Chondrocyte (in vitro differentiated cells): ENCODE results near the gene SLC7A8. TPM values are rescaled to one million over a fixed set of nuclear protein-coding genes. Genes with fewer than 3 reads are reported as not detected.

Experiments used
- DNase-seq: peaks from one replicate; pipeline ENCODE4 v3.0.0; 2021; ENCODE audit warnings: mixed read lengths, low spot score
- H3K27ac Mint-ChIP-seq: one replicate; pipeline ENCODE4 v1.8.0; 2021; ENCODE audit warnings: mild to moderate bottlenecking, moderate library complexity, mixed read lengths; ENCODE audit not compliant: unreplicated experiment
- H3K27me3 Mint-ChIP-seq: 2 replicates; pipeline ENCODE4 v1.8.0; 2021; ENCODE audit warnings: low read depth, mixed read lengths
- H3K36me3 Mint-ChIP-seq: 2 replicates; pipeline ENCODE4 v1.8.0; 2021; ENCODE audit warnings: low read depth, mixed read lengths
- H3K4me1 Mint-ChIP-seq: 2 replicates; pipeline ENCODE4 v1.8.0; 2021; ENCODE audit warnings: low read depth, mild to moderate bottlenecking, mixed read lengths
- H3K4me3 Mint-ChIP-seq: one replicate; pipeline ENCODE4 v1.8.0; 2021; ENCODE audit warnings: mild to moderate bottlenecking, moderate library complexity, mixed read lengths; ENCODE audit not compliant: unreplicated experiment
- H3K9me3 Mint-ChIP-seq: 2 replicates; pipeline ENCODE4 v1.8.0; 2021; ENCODE audit warnings: low read depth, mixed read lengths
- total RNA-seq: library from RNA; stranded (reverse); gene quantifications from 3 replicates; pipeline ENCODE4 v1.2.1, GENCODE V29; 2021
- TF ChIP-seq, protein P1 (sequence below): fragments of 200-600 bp; sonication (generic); IDR thresholded peaks from 2 replicates; pipeline ENCODE4 v1.5.0; 2021; ENCODE audit warnings: antibody characterized with exemption, mild to moderate bottlenecking, moderate library complexity

SLC7A8 gene
- total RNA-seq, 1 donor from 2014 or later: 0.45 TPM

DNA sequence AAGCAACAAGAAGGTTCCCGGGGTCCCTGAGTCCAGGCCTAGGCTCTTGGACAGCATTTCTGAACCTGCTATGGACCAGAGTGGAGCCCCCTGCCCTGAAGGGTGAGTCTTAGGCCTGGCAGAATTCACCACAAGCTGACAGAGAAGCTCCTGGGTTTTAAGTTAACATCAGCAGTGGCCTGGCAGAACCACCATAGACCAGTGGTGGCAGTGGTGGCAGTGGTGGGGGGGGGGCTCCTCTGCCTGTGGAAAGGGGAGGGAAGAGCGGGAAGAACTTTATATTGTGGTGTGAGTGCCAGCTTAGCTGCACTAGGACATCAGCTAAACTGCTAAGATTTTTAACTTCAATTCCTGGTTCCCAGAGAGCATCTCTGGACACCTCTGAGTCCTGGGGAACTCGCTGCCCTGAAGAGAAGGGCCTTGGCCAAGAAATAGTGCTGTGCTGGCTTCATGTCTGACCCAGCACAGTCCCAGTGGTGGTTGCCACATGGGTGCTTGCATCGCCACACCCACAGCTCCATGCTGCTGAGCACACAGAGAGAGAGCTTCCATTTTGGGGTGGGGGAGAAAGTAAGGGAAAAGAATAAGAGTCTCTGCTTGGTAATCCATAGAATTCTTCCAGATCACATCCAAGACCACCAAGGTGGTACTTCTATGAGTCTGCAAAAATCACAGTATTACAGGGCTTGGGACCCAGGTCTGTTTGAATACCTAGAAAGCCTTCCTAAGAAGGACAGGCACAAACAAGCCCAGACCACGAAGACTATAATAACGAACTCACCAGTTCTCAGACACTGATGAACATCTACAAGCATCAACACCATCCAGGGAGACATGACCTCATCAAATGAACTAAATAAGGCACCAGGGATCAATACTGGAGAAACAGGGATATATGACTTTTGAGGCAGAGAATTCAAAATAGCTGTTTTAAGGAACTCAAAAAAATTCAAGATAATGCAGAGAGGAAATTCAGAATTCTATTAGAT lies 33.9 kb upstream of the SLC7A8 start:
- Mint-ChIP-seq H3K36me3 (no peaks in the 10 kb centered on the region), H3K4me1 (no peaks in the 10 kb centered on the region), H3K27me3 (peaks cover 30% of the 10 kb centered on the region), H3K27ac (no peak overlapping the region), H3K9me3 (peaks cover 9% of the 10 kb centered on the region), H3K4me3 (no peak overlapping the region)
- TF ChIP-seq, protein P1, sequence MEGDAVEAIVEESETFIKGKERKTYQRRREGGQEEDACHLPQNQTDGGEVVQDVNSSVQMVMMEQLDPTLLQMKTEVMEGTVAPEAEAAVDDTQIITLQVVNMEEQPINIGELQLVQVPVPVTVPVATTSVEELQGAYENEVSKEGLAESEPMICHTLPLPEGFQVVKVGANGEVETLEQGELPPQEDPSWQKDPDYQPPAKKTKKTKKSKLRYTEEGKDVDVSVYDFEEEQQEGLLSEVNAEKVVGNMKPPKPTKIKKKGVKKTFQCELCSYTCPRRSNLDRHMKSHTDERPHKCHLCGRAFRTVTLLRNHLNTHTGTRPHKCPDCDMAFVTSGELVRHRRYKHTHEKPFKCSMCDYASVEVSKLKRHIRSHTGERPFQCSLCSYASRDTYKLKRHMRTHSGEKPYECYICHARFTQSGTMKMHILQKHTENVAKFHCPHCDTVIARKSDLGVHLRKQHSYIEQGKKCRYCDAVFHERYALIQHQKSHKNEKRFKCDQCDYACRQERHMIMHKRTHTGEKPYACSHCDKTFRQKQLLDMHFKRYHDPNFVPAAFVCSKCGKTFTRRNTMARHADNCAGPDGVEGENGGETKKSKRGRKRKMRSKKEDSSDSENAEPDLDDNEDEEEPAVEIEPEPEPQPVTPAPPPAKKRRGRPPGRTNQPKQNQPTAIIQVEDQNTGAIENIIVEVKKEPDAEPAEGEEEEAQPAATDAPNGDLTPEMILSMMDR: no peak
- DNase-seq: no peak

DNA sequence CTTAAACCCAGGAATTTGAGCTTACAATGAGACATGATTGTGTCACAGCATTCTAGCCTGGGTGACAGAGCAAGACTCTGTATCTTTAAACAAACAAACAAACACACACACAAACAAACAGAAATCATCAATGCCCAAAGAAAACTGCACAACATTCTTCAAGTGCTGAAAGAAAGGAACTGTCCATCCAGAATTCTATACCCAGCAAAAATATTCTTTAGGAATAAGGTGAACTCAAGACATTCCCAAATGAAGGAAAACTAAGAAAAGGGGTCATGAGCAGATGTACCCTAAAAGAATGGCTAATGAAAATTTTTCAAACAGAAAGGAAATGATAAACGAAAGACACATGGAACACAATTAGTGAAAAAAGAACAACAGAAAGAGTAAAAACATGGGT lies 32.0 kb upstream of the SLC7A8 start:
- no peak for DNase-seq
- H3K36me3 Mint-ChIP-seq: no peaks in the 10 kb centered on the region
- H3K27me3 Mint-ChIP-seq: peaks cover 18% of the 10 kb centered on the region
- no peaks in the 10 kb centered on the region for H3K4me1 Mint-ChIP-seq
- TF ChIP-seq, protein P1: no peak
- H3K4me3 Mint-ChIP-seq: no peak overlapping the region
- peaks cover 9% of the 10 kb centered on the region for H3K9me3 Mint-ChIP-seq
- H3K27ac Mint-ChIP-seq: no peak overlapping the region

DNA sequence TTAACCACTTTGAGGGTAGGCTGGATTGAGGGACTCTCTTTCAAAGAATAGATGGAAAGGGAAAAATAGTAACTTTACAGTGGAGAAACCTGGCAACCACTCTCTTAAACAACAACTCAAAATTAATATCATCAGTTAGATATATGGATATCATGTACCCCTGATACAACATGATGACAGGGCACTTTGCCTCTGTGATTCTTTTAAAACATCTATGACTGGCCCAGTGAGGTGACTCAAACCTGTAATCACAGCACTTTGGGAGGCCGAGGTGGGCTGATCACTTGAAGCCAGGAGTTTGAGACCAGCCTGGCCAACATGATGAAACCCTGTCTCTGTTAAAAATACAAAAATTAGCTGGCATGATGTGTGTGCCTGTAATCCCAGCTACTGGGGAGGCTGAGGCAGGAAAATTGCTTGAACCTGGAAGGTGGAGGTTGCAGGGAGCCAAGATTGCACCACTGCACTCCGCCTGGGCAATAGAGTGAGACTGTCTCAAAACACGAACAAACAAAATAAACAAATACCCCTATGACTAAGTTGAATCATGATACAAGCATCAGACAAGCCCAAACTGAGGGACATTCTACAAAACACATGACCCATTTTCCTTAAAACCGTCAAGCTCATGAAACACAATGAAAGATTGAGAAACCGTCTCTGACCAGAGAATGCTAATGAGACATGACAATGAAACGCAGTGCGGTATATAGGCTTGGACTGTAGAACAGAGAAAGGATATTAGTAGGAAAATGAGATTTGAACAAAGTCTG lies 26.4 kb upstream of the SLC7A8 start:
- no peak overlapping the region for H3K27ac Mint-ChIP-seq

DNA sequence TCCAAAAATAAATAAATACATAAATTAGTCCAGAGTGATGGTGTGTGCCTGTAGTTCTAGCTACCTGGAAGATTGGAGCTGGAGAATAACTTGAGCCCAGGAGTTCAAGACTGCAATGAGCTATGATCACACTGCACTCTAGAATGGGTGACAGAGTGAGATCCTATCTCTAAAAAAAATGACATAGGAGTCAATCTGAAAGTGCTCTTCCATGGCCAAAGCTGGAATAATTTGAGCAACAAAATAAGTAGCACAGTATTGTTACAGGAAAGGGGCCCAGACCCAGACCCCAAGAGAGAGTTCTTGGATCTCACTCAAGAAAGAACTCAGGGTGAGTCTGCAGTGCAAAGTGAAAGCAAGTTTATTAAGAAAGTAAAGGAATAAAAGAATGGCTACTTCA lies 24.9 kb upstream of the SLC7A8 start:
- no peaks in the 10 kb centered on the region for H3K4me1 Mint-ChIP-seq

More for the DNA sequence above, 26.4 kb upstream of the SLC7A8 start:
- Mint-ChIP-seq H3K27me3 (peaks cover 35% of the 10 kb centered on the region), H3K36me3 (no peaks in the 10 kb centered on the region), H3K4me1 (no peaks in the 10 kb centered on the region), H3K9me3 (peaks cover under 1% of the 10 kb centered on the region), H3K4me3 (no peak overlapping the region)
- TF ChIP-seq, protein P1: no peak
- DNase-seq: no peak

DNA sequence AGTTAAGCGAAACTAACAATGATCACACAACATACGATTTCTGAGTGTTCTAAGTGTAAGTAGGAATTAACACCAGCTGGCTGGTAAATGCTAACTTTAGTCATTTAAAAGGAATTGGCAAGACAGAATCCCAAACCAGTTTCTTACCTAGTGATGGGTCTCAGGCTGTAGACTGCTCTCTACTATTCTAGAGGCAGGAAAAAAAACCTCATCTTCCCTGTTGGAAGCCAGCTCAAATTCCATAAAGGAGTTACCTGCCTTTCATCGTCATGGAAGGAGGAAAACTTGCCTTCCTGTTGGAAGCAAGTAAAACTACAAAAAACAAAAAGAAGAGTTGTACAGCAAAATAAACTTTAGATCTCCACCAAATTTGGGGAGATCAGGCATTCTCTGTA lies 23.7 kb upstream of the SLC7A8 start:
- Mint-ChIP-seq H3K4me1 (no peaks in the 10 kb centered on the region), H3K36me3 (no peaks in the 10 kb centered on the region), H3K27me3 (peaks cover 32% of the 10 kb centered on the region), H3K4me3 (no peak overlapping the region), H3K27ac (no peak overlapping the region), H3K9me3 (peaks cover 4% of the 10 kb centered on the region)
- DNase-seq: no peak
- TF ChIP-seq, protein P1: no peak

More for the DNA sequence above, 24.9 kb upstream of the SLC7A8 start:
- Mint-ChIP-seq H3K27ac (no peak overlapping the region), H3K4me3 (no peak overlapping the region), H3K36me3 (no peaks in the 10 kb centered on the region), H3K9me3 (peaks cover 4% of the 10 kb centered on the region), H3K27me3 (peaks cover 34% of the 10 kb centered on the region)
- no peak for DNase-seq
- TF ChIP-seq, protein P1: no peak
